Fibroblast of villous mesenchyme (primary cell): ENCODE measurements around the gene KLRC3. TPM values are rescaled to one million over a fixed set of nuclear protein-coding genes. Genes with fewer than 3 reads are reported as not detected.
"Not testable (repeated sequence)": the region's sequence is repeated elsewhere in the genome, so short reads cannot be mapped to it uniquely, and the experiment has no call there.

Experiments
- DNase-seq: peaks from one replicate; pipeline ENCODE4 v3.0.0-alpha.2; 2010; ENCODE audit warnings: low read depth
- H3K4me3 ChIP-seq: 2 replicates; pipeline ENCODE4 v1.5.1; 2011; ENCODE audit warnings: low read depth, mild to moderate bottlenecking, low read length
- total RNA-seq: library from RNA; depleted of rRNA; stranded (reverse); fragments of >200 nt; gene quantifications from 2 replicates; pipeline ENCODE4 v1.2.3, GENCODE V29; 2012
- TF ChIP-seq, protein P1 (sequence below): IDR thresholded peaks from 2 replicates; pipeline ENCODE4 v1.5.1; 2012; ENCODE audit warnings: low read depth, mild to moderate bottlenecking, low read length; ENCODE audit not compliant: insufficient read depth

The KLRC3 gene
- total RNA-seq, 1 donor = not detected

DNA sequence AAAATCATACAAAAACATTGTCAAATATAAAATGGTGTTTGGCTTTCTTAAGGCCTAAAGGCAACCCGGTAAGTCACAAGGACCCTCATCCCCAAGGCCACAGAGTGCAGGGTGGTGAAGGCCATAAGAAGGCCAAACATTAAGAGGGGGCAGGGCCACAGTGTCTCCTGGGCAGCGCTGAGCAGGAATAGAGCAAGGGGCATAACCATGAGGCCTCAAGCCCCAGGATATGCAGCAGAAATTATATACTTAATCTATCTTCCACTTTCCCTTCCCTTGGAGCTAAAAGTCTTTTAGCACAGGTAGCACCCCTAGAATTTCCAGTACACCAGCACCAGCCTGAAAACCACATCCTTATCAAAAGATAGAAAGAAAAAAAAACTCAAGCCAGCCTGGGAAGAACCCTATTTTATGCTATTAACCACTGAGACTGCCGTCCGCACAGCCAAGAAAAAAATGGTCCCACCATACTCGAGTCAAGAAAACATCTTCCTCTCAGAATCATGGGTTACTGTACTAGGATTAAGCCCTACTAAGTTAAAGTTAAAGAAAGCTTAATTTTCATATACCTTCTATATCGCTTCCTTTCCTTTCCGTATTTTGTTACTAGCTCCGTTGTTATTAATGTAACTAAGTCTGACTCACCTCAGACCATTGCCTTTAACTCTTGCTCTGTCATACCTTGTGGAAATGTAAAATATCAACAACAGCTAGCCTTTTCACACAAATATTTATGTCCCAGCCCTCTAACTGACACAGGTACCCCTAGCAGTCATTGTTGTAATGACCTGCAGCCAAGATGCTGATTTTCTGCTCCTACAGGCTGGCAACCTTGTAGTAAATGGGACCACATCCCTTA lies 50.6 kb downstream of the KLRC3 start:
- TF ChIP-seq, protein P1, sequence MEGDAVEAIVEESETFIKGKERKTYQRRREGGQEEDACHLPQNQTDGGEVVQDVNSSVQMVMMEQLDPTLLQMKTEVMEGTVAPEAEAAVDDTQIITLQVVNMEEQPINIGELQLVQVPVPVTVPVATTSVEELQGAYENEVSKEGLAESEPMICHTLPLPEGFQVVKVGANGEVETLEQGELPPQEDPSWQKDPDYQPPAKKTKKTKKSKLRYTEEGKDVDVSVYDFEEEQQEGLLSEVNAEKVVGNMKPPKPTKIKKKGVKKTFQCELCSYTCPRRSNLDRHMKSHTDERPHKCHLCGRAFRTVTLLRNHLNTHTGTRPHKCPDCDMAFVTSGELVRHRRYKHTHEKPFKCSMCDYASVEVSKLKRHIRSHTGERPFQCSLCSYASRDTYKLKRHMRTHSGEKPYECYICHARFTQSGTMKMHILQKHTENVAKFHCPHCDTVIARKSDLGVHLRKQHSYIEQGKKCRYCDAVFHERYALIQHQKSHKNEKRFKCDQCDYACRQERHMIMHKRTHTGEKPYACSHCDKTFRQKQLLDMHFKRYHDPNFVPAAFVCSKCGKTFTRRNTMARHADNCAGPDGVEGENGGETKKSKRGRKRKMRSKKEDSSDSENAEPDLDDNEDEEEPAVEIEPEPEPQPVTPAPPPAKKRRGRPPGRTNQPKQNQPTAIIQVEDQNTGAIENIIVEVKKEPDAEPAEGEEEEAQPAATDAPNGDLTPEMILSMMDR = no peak
- H3K4me3 ChIP-seq = no peak overlapping the region
- DNase-seq = no peak

DNA sequence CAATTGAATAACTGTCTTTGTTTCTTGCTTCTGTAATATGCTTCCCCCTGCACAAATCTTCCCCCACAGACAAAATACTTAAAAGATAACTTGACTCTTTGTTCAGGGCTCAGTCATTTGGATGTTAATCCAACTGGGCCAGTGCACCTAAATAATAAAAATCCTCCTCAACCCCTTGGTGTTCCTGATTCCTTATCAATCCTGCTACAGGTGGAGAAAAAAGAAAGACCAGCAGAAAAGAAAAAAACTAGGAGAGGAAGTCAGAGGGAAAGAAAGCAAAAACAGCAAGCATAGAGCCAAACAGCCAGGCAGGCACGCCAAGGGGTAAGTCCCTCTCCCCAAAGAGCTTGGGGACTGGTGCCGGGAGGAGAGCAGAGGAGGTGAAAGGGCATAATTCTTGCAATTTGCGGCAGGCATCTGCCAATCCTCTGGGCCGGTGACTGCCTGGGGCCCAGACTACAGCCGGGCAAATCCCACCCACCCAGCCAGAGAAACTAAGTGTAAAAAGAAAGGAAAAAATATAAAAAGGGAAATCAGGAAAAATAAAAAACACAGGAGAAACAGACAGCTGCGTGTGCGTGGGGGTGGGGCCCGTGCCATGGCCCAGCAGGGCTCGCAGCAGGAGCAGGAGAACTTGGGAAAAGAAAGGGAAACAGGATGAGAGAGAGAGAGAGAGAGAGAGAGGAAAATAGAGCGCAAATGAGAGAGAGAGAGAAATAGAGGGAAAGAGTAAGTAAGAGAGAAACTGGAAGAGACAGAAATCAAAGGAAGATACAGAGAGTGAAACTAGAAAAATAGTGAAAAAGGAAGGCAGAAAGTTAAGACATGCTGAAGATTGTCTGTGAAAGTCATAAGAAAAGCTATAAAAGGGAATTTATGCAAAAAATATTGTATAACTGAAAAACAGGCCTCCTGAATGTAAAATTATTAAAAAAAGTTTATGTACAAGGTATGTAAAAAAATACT lies 51.9 kb downstream of the KLRC3 start:
- H3K4me3 ChIP-seq = no peak overlapping the region
- DNase-seq = no peak
- TF ChIP-seq, protein P1 = no peak

DNA sequence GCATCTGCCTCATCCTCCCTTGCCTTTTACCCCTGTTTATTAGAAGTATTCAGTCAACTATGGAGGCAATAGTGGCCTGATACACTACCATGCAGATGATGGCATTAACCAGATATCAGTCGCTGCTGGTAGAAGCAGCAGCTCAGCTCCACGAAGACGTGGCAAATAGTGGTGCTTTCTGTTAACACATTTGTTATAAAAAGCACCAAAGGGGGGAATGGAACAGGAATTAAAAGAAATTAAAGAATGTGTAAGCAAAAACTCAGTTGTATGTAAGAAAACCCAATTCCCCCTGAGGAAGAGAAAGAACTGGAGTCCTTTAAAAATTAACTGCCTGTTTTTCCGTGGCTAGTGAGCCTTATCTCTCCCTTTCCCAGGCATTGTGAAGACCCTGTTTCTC lies 52.7 kb downstream of the KLRC3 start:
- H3K4me3 ChIP-seq, DNase-seq: not testable (repeated sequence)

DNA sequence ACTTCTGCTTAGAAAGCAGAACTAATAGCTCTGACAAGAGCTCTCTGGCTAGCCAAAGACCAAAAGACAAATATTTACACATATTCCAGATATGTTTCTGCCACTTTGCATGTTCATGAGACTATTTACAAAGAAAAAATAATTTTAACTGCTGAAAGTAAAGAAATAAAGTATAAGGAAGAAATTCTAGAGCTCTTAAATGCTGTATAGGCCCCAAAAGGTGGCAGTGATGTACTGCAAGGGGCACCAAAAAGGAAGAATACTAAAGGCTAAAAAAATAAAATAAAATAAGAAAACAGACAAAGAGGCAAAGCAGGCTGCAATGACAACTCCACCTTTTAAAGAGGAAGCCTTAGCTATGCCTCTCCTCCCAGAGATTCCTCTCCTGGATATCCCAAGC lies 53.5 kb downstream of the KLRC3 start:
- no peak overlapping the region for H3K4me3 ChIP-seq
- TF ChIP-seq, protein P1 = peak; percentile 34
- peak; percentile 45 for DNase-seq

DNA sequence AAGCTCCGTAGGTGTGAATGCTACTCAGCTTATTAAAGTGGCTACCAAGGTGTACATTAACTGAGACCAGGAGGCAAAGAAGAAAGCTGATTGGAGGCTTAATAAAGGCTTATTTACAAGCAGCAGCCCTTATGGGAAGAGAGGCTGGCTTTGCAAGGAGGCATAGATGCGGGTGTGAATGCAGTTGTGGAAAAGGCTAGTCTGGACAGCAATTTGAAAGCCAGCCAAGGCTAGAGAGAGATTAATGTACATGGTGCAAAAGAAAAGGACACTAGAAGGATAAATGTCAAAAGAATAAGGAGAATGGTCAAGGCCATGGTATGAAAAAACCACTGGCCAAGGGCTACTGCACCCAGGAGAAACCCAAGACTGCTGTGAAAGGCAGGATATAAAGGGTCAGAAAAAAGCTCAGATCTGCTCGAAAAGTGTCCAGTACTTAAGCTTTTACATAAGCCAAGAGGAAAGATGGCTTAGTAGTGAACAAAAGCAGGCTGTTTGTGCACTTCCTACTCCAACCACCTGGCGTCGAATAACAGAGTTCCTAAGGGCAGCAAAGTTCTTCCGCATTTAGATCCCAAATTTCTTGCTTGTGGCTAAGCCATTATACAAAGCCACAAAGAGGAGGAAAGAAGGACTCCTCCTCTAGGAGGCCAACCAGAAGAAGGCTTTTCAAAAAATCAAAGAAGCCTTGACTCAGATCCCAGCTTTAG lies 54.5 kb downstream of the KLRC3 start:
- DNase-seq = peak; percentile 22
- H3K4me3 ChIP-seq = peak overlapping the region; percentile 71
- TF ChIP-seq, protein P1 = peak; percentile 32

- H3K4me3 ChIP-seq = peak overlapping the region; percentile 71
- TF ChIP-seq, protein P1 = no peak
- peak; percentile 93 for DNase-seq
Observed at GRCh38 chr12:10364815-10365622, 55.4 kb downstream of the KLRC3 start.
